ENCODE measurements around the gene ACO1. TPM values are rescaled to one million over a fixed set of nuclear protein-coding genes. Genes with fewer than 3 reads are reported as not detected.
"Not testable (repeated sequence)": the region's sequence is repeated elsewhere in the genome, so short reads cannot be mapped to it uniquely, and the experiment has no call there.

Gene ACO1
- polyA plus RNA-seq, 1 donor (not counting 4 experiments of a cell fraction or from before 2014, with no cell fraction given), result 29.2 TPM

- dilution Hi-C loops (cut with MboI; ENCODE audit: extremely low pct_ligation_motif_present, low sequenced_read_pairs), result no loop called here
- no peak for DNase-seq (ENCODE audit: low read depth, low spot score)
- TF ChIP-seq CTCF (optimal IDR thresholded peaks at IDR 0.05 in 1 of 3, IDR thresholded peaks at IDR 0.05 in 1 of 3, conservative IDR thresholded peaks at IDR 0.05 in 1 of 3; ENCODE audit: extremely low read depth in 1 of 3, insufficient read depth in 2 of 3, low read length in 3 of 3), result peak in 1 of 3 experiments; percentile 20
- TF ChIP-seq EZH2 (IDR thresholded peaks at IDR 0.05; ENCODE audit: low read length), result no peak
These were observed 32.6 kb upstream of the ACO1 start for GRCh38 chr9:32351845-32352244.

DNA sequence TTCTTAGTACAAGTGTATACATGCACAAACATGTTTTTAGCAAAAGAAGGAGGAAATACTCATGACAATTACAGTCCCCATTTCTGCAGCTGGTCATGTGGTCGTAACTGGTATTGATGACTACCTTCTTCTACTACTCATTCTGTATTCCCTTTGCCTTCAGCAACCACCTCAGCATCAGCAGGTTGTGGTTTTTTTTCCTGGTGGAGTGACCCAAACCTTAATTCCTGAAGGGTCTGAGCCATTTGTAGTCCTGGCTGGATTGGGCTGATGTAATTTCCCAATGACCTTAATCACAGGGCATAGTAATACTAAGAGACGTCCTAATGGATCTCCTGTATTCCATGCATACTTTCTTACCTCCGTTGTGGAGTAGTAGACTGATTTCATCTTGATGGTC is 31.0 kb upstream of the ACO1 start:
- H3K9me3 ChIP-seq (ENCODE audit: control insufficient read depth, low read depth, low read length); H4K20me1 ChIP-seq (ENCODE audit: control insufficient read depth, extremely low read depth, insufficient read depth, low read length); H3K27ac ChIP-seq (ENCODE audit: control insufficient read depth, insufficient read depth, low read length); H3K9me1 ChIP-seq (ENCODE audit: control insufficient read depth, extremely low read depth, insufficient read depth, low read length); dilution Hi-C loops (cut with MboI; ENCODE audit: extremely low pct_ligation_motif_present, low sequenced_read_pairs); H3K27me3 ChIP-seq (ENCODE audit: control insufficient read depth, extremely low read depth, insufficient read depth, low read length); H3K36me3 ChIP-seq (ENCODE audit: control insufficient read depth in 2 of 2, extremely low read depth in 1 of 2, insufficient read depth in 2 of 2, low read length in 2 of 2); H3K9ac ChIP-seq (ENCODE audit: control insufficient read depth, extremely low read depth, insufficient read depth, low read length); FAIRE-seq; H3K4me3 ChIP-seq (ENCODE audit: control insufficient read depth in 2 of 3, extremely low read depth in 1 of 3, insufficient read depth in 2 of 3, low read depth in 1 of 3, low read length in 3 of 3); DNase-seq (ENCODE audit: low read depth, low spot score); H3K4me2 ChIP-seq (ENCODE audit: control insufficient read depth, extremely low read depth, insufficient read depth, low read depth, low read length); H2AFZ ChIP-seq (ENCODE audit: control insufficient read depth, low read length); H3K79me2 ChIP-seq (ENCODE audit: control insufficient read depth, insufficient read depth, low read length); H3K4me1 ChIP-seq (ENCODE audit: control insufficient read depth, extremely low read depth, insufficient read depth, low read length): not testable (repeated sequence)

More at GRCh38 chr9:32351845-32352244, 32.6 kb upstream of the ACO1 start:
- H3K9ac ChIP-seq (ENCODE audit: control insufficient read depth, extremely low read depth, insufficient read depth, low read length), result no peak overlapping the region
- no peaks in the 10 kb centered on the region for H4K20me1 ChIP-seq (ENCODE audit: control insufficient read depth, extremely low read depth, insufficient read depth, low read length)
- H3K27ac ChIP-seq (ENCODE audit: control insufficient read depth, insufficient read depth, low read length), result no peak overlapping the region
- no peaks in the 10 kb centered on the region for H3K9me3 ChIP-seq (ENCODE audit: control insufficient read depth, low read depth, low read length)
- H3K4me1 ChIP-seq (ENCODE audit: control insufficient read depth, extremely low read depth, insufficient read depth, low read length), result no peaks in the 10 kb centered on the region
- H3K36me3 ChIP-seq (ENCODE audit: control insufficient read depth in 2 of 2, extremely low read depth in 1 of 2, insufficient read depth in 2 of 2, low read length in 2 of 2), result no peaks in the 10 kb centered on the region
- H3K4me3 ChIP-seq (ENCODE audit: control insufficient read depth in 2 of 3, extremely low read depth in 1 of 3, insufficient read depth in 2 of 3, low read depth in 1 of 3, low read length in 3 of 3), result no peak overlapping the region
- no peaks in the 10 kb centered on the region for H3K79me2 ChIP-seq (ENCODE audit: control insufficient read depth, insufficient read depth, low read length)
- no peak overlapping the region for H2AFZ ChIP-seq (ENCODE audit: control insufficient read depth, low read length)
- H3K27me3 ChIP-seq (ENCODE audit: control insufficient read depth, extremely low read depth, insufficient read depth, low read length), result no peaks in the 10 kb centered on the region
- no peaks in the 10 kb centered on the region for H3K9me1 ChIP-seq (ENCODE audit: control insufficient read depth, extremely low read depth, insufficient read depth, low read length)
- H3K4me2 ChIP-seq (ENCODE audit: control insufficient read depth, extremely low read depth, insufficient read depth, low read depth, low read length), result no peak overlapping the region
- no peak for FAIRE-seq

DNA sequence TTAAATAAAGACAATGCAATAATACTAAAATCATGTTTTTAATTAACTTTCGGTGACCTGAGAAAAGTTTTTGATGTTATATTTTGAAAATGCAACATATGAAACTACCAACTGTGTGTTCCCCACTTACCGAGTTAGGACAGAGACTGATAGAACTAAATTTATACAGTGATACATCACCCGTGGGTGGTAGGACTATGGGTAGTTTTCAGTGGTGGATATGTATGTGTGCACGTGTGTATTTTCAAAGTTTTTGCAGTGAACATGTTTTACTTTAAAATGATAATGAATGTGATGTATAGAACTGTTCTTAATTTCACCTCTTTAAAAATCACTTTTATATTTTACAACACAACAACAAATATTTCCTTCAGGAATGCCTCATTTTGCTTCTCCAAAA is 25.0 kb upstream of the ACO1 start:
- Histone ChIP-seq H3K9me1 (ENCODE audit: control insufficient read depth, extremely low read depth, insufficient read depth, low read length) (no peaks in the 10 kb centered on the region), H3K36me3 (ENCODE audit: control insufficient read depth in 2 of 2, extremely low read depth in 1 of 2, insufficient read depth in 2 of 2, low read length in 2 of 2) (no peaks in the 10 kb centered on the region), H3K9ac (ENCODE audit: control insufficient read depth, extremely low read depth, insufficient read depth, low read length) (no peak overlapping the region), H3K4me2 (ENCODE audit: control insufficient read depth, extremely low read depth, insufficient read depth, low read depth, low read length) (no peak overlapping the region), H3K79me2 (ENCODE audit: control insufficient read depth, insufficient read depth, low read length) (no peaks in the 10 kb centered on the region), H3K9me3 (ENCODE audit: control insufficient read depth, low read depth, low read length) (no peaks in the 10 kb centered on the region), H3K4me3 (ENCODE audit: control insufficient read depth in 2 of 3, extremely low read depth in 1 of 3, insufficient read depth in 2 of 3, low read depth in 1 of 3, low read length in 3 of 3) (no peak overlapping the region), H2AFZ (ENCODE audit: control insufficient read depth, low read length) (no peak overlapping the region), H4K20me1 (ENCODE audit: control insufficient read depth, extremely low read depth, insufficient read depth, low read length) (no peaks in the 10 kb centered on the region), H3K27ac (ENCODE audit: control insufficient read depth, insufficient read depth, low read length) (no peak overlapping the region), H3K4me1 (ENCODE audit: control insufficient read depth, extremely low read depth, insufficient read depth, low read length) (no peaks in the 10 kb centered on the region), H3K27me3 (ENCODE audit: control insufficient read depth, extremely low read depth, insufficient read depth, low read length) (no peaks in the 10 kb centered on the region)
- TF ChIP-seq EZH2 (IDR thresholded peaks at IDR 0.05; ENCODE audit: low read length) (no peak), CTCF (optimal IDR thresholded peaks at IDR 0.05 in 1 of 3, IDR thresholded peaks at IDR 0.05 in 1 of 3, conservative IDR thresholded peaks at IDR 0.05 in 1 of 3; ENCODE audit: extremely low read depth in 1 of 3, insufficient read depth in 2 of 3, low read length in 3 of 3) (no peak)
- DNase-seq (ENCODE audit: low read depth, low spot score) (no peak), FAIRE-seq (no peak)
- dilution Hi-C loops (cut with MboI; ENCODE audit: extremely low pct_ligation_motif_present, low sequenced_read_pairs), result no loop called here

Data from keratinocyte (primary cell).